ENCODE results near the gene UCP3. TPM values are rescaled to one million over a fixed set of nuclear protein-coding genes. Genes with fewer than 3 reads are reported as not detected.

The UCP3 gene
- total and polyA plus RNA-seq, 10 of the 15 experiments (the other 5 are each of a cell fraction or from before 2014, with no cell fraction given) = 0.02 to 1.9 (median 0.94) TPM

GRCh38 chr11:74020539-74020938 is 11.7 kb upstream of the UCP3 start (continued):
- TF ChIP-seq ZBTB4 (CRISPR knock-in tag; IDR thresholded peaks at IDR 0.05) (no peak), HDAC6 (IDR thresholded peaks at IDR 0.05; ENCODE audit: unreplicated experiment) (no peak), SMAD1 (IDR thresholded peaks at IDR 0.05; ENCODE audit: low read depth, partially characterized antibody) (no peak), MAX (IDR thresholded peaks at IDR 0.05; ENCODE audit: low read depth, low read length) (no peak), ZNF217 (IDR thresholded peaks at IDR 0.05) (no peak), ZBTB40 (IDR thresholded peaks at IDR 0.05; ENCODE audit: borderline replicate concordance) (no peak), ETV6 (conservative IDR thresholded peaks at IDR 0.05 in 1 of 2, IDR thresholded peaks at IDR 0.05 in 1 of 2; ENCODE audit: borderline replicate concordance in 1 of 2, low read depth in 1 of 2) (no peak), ATF2 (IDR thresholded peaks at IDR 0.05; ENCODE audit: low read length) (no peak), CHD4 (IDR thresholded peaks at IDR 0.05) (no peak), BMI1 (IDR thresholded peaks at IDR 0.05; ENCODE audit: borderline replicate concordance) (no peak), SMC3 (IDR thresholded peaks at IDR 0.05; ENCODE audit: borderline replicate concordance, low read length) (no peak), SPI1 (IDR thresholded peaks at IDR 0.05; ENCODE audit: borderline replicate concordance, insufficient read depth, low read depth, low read length) (0 out of 2 replicates have a peak, but pooled peaks have one; percentile 4), PBX3 (IDR thresholded peaks at IDR 0.05; ENCODE audit: insufficient replicate concordance, low read depth, low read length) (no peak), POLR2AphosphoS5 (IDR thresholded peaks at IDR 0.05; ENCODE audit: low read length) (no peak), MLLT1 (IDR thresholded peaks at IDR 0.05) (no peak)

Data from GM12878 (cell line).